Colonic mucosa (tissue), 4 donors: ENCODE data around the gene CDC73. TPM values are rescaled to one million over a fixed set of nuclear protein-coding genes. Genes with fewer than 3 reads are reported as not detected.

Source experiments
- DNase-seq: peaks from one replicate; pipeline ENCODE4 v3.0.0-alpha.2; 2020
- H3K27ac ChIP-seq: fragments of 200-600 bp; one replicate; pipeline ENCODE4 v1.8.0; 2021
- H3K27me3 ChIP-seq: fragments of 200-600 bp; one replicate; pipeline ENCODE4 v1.8.0; 2021
- H3K36me3 ChIP-seq: fragments of 200-600 bp; one replicate; pipeline ENCODE4 v1.8.0; 2021
- H3K4me1 ChIP-seq: fragments of 200-600 bp; one replicate; pipeline ENCODE4 v1.8.0; 2021; ENCODE audit warnings: mild to moderate bottlenecking
- H3K4me3 ChIP-seq: fragments of 200-600 bp; one replicate; pipeline ENCODE4 v1.8.0; 2021
- H3K9ac ChIP-seq, 2 donors: one replicate each; pipeline ENCODE4 v1.7.0; 2013; ENCODE audit warnings: control low read depth in 2 of 2, low read depth in 2 of 2, low read length in 2 of 2
- H3K9me3 ChIP-seq: fragments of 200-600 bp; one replicate; pipeline ENCODE4 v1.8.0; 2021
- intact Hi-C: fragments of 100-400 bp; cut with DNase I; formaldehyde crosslinking; loops from one replicate; pipeline ENCODE4 v1.14.1; 2022
- total RNA-seq, 2 donors: library from RNA; stranded (reverse); fragmentation: NEBNext Ultra II Directional in 1 of 2; extraction: Animal tissue kit (Norgen Biotek cat#: 25700) in 1 of 2; gene quantifications; one replicate each; pipeline ENCODE4 v1.2.1, GENCODE V29; 2021
- TF ChIP-seq, protein P1 (sequence below): fragments of 200-600 bp; IDR thresholded peaks from one replicate; pipeline ENCODE4 v1.8.0; 2022; ENCODE audit warnings: antibody characterized with exemption, mild to moderate bottlenecking
- donor health status: healthy.
- donor health status: DM: no; HTN: no; CAD: no.
- donor health status: DM: no; HTN: no; CAD: no.

Gene CDC73
- total RNA-seq, 2 donors from 2014 or later, result 45.3 to 49.1 TPM

- H3K9ac ChIP-seq, result no peak overlapping the region
- H3K9me3 ChIP-seq, result no peaks in the 10 kb centered on the region
- H3K4me1 ChIP-seq, result no peaks in the 10 kb centered on the region
- H3K4me3 ChIP-seq, result no peak overlapping the region
- peaks cover 7% of the 10 kb centered on the region for H3K36me3 ChIP-seq
- H3K27ac ChIP-seq, result no peak overlapping the region
- intact Hi-C loops, result loop anchor here (10.0 kb wide), 1 partner anchor 1155 kb away; no protein-coding TSS in a partner anchor
- TF ChIP-seq, protein P1, sequence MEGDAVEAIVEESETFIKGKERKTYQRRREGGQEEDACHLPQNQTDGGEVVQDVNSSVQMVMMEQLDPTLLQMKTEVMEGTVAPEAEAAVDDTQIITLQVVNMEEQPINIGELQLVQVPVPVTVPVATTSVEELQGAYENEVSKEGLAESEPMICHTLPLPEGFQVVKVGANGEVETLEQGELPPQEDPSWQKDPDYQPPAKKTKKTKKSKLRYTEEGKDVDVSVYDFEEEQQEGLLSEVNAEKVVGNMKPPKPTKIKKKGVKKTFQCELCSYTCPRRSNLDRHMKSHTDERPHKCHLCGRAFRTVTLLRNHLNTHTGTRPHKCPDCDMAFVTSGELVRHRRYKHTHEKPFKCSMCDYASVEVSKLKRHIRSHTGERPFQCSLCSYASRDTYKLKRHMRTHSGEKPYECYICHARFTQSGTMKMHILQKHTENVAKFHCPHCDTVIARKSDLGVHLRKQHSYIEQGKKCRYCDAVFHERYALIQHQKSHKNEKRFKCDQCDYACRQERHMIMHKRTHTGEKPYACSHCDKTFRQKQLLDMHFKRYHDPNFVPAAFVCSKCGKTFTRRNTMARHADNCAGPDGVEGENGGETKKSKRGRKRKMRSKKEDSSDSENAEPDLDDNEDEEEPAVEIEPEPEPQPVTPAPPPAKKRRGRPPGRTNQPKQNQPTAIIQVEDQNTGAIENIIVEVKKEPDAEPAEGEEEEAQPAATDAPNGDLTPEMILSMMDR, result no peak
- H3K27me3 ChIP-seq, result no peaks in the 10 kb centered on the region
- no peak for DNase-seq
Measured at GRCh38 chr1:193140254-193140653, 18.4 kb downstream of the CDC73 start.

DNA sequence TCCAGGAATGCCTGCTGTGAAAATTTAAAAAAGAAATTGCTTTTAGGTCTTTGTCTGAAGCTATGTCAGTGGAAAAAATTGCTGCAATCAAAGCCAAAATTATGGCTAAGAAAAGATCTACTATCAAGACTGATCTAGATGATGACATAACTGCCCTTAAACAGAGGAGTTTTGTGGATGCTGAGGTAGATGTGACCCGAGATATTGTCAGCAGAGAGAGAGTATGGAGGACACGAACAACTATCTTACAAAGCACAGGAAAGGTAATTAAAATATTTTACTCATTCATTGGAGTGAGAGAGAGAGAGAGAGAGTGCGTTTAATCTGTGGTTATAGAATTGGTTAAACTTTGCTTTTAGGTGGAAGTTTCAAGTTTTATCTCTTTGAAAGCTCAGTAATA is 20.0 kb downstream of the CDC73 start:
- TF ChIP-seq, protein P1, result no peak
- Histone ChIP-seq H3K4me1 (no peaks in the 10 kb centered on the region), H3K4me3 (no peak overlapping the region), H3K27ac (no peak overlapping the region), H3K36me3 (no peaks in the 10 kb centered on the region), H3K9me3 (no peaks in the 10 kb centered on the region), H3K27me3 (no peaks in the 10 kb centered on the region), H3K9ac (no peak overlapping the region)
- intact Hi-C loops, result loop anchor here (10.0 kb wide), 1 partner anchor 1153 kb away; no protein-coding TSS in a partner anchor
- no peak for DNase-seq

- Histone ChIP-seq H3K36me3 (no peaks in the 10 kb centered on the region), H3K4me1 (no peaks in the 10 kb centered on the region), H3K27ac (no peak overlapping the region), H3K27me3 (no peaks in the 10 kb centered on the region), H3K9ac (no peak overlapping the region), H3K9me3 (no peaks in the 10 kb centered on the region), H3K4me3 (no peak overlapping the region)
- DNase-seq, result no peak
- TF ChIP-seq, protein P1, result no peak
- intact Hi-C loops, result loop anchor here (10.0 kb wide), 1 partner anchor 1152 kb away; no protein-coding TSS in a partner anchor
Measured at GRCh38 chr1:193142409-193142808, 20.6 kb downstream of the CDC73 start.

GRCh38 chr1:193143285-193143684 is 21.5 kb downstream of the CDC73 start:
- no peak overlapping the region for H3K9ac ChIP-seq
- no peaks in the 10 kb centered on the region for H3K4me1 ChIP-seq
- TF ChIP-seq, protein P1, result no peak
- DNase-seq, result no peak
- H3K9me3 ChIP-seq, result no peaks in the 10 kb centered on the region
- no peak overlapping the region for H3K4me3 ChIP-seq
- no peaks in the 10 kb centered on the region for H3K27me3 ChIP-seq
- no peaks in the 10 kb centered on the region for H3K36me3 ChIP-seq
- intact Hi-C loops, result loop anchor here (10.0 kb wide), 1 partner anchor 1152 kb away; no protein-coding TSS in a partner anchor
- no peak overlapping the region for H3K27ac ChIP-seq

DNA sequence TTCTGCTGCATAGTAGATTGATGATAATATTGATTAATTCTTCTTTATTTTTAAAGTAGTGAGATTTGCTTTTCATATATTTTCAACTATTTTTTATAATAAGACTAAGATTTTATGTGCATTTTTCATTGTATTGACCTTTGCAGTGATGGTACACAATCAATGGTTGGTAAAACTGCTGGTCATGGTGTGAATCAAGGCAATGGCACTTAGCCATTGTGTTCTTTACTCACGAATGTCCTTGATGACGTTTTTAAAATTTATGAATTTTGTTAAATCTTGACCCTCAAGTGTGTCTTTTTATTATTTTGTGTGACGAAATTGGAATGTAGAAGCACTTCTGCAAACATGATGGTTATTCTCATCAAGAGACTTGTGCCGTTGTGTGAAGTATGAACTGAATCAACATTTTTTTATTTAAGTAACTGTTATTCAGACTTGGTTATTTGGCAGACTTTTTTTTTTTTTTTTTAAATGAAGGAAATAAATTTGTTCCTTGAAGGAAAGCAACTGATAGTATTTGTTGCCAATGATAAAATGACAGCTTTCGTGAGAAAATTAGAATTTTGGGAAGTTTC is 22.6 kb downstream of the CDC73 start:
- H3K9ac ChIP-seq, result no peak overlapping the region
- H3K4me3 ChIP-seq, result no peak overlapping the region
- DNase-seq, result no peak
- H3K27ac ChIP-seq, result no peak overlapping the region
- intact Hi-C loops, result loop anchor here (10.0 kb wide), 1 partner anchor 1150 kb away; no protein-coding TSS in a partner anchor
- H3K27me3 ChIP-seq, result no peaks in the 10 kb centered on the region
- no peaks in the 10 kb centered on the region for H3K9me3 ChIP-seq
- TF ChIP-seq, protein P1, result no peak
- H3K4me1 ChIP-seq, result no peaks in the 10 kb centered on the region
- H3K36me3 ChIP-seq, result no peaks in the 10 kb centered on the region
